ENCODE measurements around the gene SYNDIG1. TPM values are rescaled to one million over a fixed set of nuclear protein-coding genes. Genes with fewer than 3 reads are reported as not detected.

Gene SYNDIG1
- total RNA-seq, 1 donor: 2.2 TPM

DNA sequence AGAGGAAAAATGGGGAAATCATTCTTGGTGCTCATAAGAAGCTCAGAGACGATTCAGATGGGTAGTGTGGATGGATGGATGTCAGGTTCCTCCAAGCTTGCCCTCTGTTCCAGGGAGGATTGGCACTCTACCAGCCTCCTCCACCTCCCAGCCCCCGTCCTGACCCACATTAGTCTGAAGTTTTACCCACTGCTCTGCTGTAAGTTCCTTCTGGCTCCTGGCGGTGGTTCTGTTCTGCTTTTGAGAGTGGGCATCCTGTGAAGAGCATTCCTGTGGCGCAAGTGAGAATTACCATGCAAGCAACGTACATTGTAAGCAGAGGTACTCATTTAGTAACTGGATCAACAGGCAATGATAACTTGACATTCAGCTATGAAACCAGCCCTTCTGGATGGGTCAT, 103.4 kb downstream of the SYNDIG1 start:
- Histone ChIP-seq H3K4me2 (ENCODE audit: insufficient read depth, low read length) (no peak overlapping the region), H3K9me3 (ENCODE audit: low read depth, low read length) (no peaks in the 10 kb centered on the region), H3K79me2 (ENCODE audit: insufficient read depth, low read length) (no peaks in the 10 kb centered on the region), H2AFZ (ENCODE audit: low read length) (no peak overlapping the region), H3K4me1 (ENCODE audit: insufficient read depth, low read length) (no peaks in the 10 kb centered on the region), H4K20me1 (ENCODE audit: insufficient read depth, low read length) (no peaks in the 10 kb centered on the region), H3K36me3 (ENCODE audit: insufficient read depth, low read length) (no peaks in the 10 kb centered on the region), H3K4me3 (ENCODE audit: insufficient read depth, low read length) (no peak overlapping the region), H3K27me3 (ENCODE audit: insufficient read depth, low read length) (peaks cover 4% of the 10 kb centered on the region), H3K27ac (ENCODE audit: low read depth, low read length) (no peak overlapping the region)
- DNase-seq (ENCODE audit: insufficient read length, low spot score, missing footprints): no peak
- TF ChIP-seq, protein P1, sequence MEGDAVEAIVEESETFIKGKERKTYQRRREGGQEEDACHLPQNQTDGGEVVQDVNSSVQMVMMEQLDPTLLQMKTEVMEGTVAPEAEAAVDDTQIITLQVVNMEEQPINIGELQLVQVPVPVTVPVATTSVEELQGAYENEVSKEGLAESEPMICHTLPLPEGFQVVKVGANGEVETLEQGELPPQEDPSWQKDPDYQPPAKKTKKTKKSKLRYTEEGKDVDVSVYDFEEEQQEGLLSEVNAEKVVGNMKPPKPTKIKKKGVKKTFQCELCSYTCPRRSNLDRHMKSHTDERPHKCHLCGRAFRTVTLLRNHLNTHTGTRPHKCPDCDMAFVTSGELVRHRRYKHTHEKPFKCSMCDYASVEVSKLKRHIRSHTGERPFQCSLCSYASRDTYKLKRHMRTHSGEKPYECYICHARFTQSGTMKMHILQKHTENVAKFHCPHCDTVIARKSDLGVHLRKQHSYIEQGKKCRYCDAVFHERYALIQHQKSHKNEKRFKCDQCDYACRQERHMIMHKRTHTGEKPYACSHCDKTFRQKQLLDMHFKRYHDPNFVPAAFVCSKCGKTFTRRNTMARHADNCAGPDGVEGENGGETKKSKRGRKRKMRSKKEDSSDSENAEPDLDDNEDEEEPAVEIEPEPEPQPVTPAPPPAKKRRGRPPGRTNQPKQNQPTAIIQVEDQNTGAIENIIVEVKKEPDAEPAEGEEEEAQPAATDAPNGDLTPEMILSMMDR (IDR thresholded peaks at IDR 0.05; ENCODE audit: extremely low read depth, low read depth, low read length): no peak

DNA sequence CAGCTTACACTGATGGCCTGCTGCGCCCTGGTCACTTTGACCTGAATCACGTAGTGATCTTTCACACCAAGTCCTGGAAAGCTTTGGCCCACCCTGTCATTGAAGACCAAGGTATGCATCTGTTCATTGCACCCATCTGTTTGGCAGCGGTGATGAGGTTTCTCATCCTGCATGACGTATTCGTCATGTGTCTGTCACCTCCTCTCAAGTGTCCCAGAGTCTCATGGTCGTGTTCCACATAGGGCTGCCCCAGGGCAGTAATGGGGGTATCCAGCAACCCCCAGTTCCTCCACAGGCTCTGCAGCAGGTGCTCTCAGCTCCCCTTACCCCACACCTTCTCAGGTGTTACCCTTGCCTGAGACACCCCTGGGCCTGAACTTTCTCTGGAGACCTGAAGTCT, 104.1 kb downstream of the SYNDIG1 start:
- Histone ChIP-seq H3K4me1 (ENCODE audit: insufficient read depth, low read length) (no peaks in the 10 kb centered on the region), H3K36me3 (ENCODE audit: insufficient read depth, low read length) (no peaks in the 10 kb centered on the region), H3K27ac (ENCODE audit: low read depth, low read length) (no peak overlapping the region), H2AFZ (ENCODE audit: low read length) (no peak overlapping the region), H3K9me3 (ENCODE audit: low read depth, low read length) (no peaks in the 10 kb centered on the region), H3K79me2 (ENCODE audit: insufficient read depth, low read length) (no peaks in the 10 kb centered on the region), H3K4me2 (ENCODE audit: insufficient read depth, low read length) (no peak overlapping the region), H3K4me3 (ENCODE audit: insufficient read depth, low read length) (no peak overlapping the region), H3K27me3 (ENCODE audit: insufficient read depth, low read length) (no peaks in the 10 kb centered on the region), H4K20me1 (ENCODE audit: insufficient read depth, low read length) (no peaks in the 10 kb centered on the region)
- TF ChIP-seq, protein P1 (IDR thresholded peaks at IDR 0.05; ENCODE audit: extremely low read depth, low read depth, low read length): no peak
- no peak for DNase-seq (ENCODE audit: insufficient read length, low spot score, missing footprints)

- Histone ChIP-seq H4K20me1 (ENCODE audit: insufficient read depth, low read length) (no peaks in the 10 kb centered on the region), H3K9me3 (ENCODE audit: low read depth, low read length) (no peaks in the 10 kb centered on the region), H3K27me3 (ENCODE audit: insufficient read depth, low read length) (no peaks in the 10 kb centered on the region), H2AFZ (ENCODE audit: low read length) (no peak overlapping the region), H3K4me3 (ENCODE audit: insufficient read depth, low read length) (no peak overlapping the region), H3K4me2 (ENCODE audit: insufficient read depth, low read length) (no peak overlapping the region), H3K79me2 (ENCODE audit: insufficient read depth, low read length) (no peaks in the 10 kb centered on the region), H3K4me1 (ENCODE audit: insufficient read depth, low read length) (no peaks in the 10 kb centered on the region), H3K27ac (ENCODE audit: low read depth, low read length) (no peak overlapping the region), H3K36me3 (ENCODE audit: insufficient read depth, low read length) (no peaks in the 10 kb centered on the region)
- TF ChIP-seq, protein P1 (IDR thresholded peaks at IDR 0.05; ENCODE audit: extremely low read depth, low read depth, low read length): no peak
- DNase-seq (ENCODE audit: insufficient read length, low spot score, missing footprints): no peak
Observed at GRCh38 chr20:24574307-24574706, 104.9 kb downstream of the SYNDIG1 start.

DNA sequence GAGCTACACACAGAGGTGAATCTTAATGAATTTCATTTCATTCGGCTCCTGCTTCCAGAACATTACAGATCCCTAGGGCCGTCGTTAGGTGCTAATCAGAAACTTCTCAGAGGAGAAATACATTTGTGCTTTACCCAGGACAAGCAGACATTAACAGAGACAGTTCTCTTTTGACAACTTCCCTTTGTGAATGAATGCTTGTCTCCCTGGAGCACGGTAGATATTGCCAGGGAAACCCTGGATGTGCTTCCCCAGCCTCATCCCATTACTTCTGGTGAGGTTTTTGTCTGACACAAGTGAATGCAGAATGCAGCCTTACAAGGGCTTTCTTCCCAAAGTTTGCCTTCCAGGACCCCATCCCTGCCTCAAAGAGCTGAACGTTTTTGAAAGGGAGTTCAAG, 105.4 kb downstream of the SYNDIG1 start:
- no peak overlapping the region for H3K4me3 ChIP-seq (ENCODE audit: insufficient read depth, low read length)

More for the DNA sequence above, 105.4 kb downstream of the SYNDIG1 start:
- no peaks in the 10 kb centered on the region for H3K27me3 ChIP-seq (ENCODE audit: insufficient read depth, low read length)
- no peak overlapping the region for H3K27ac ChIP-seq (ENCODE audit: low read depth, low read length)
- no peak overlapping the region for H3K4me2 ChIP-seq (ENCODE audit: insufficient read depth, low read length)
- H3K79me2 ChIP-seq (ENCODE audit: insufficient read depth, low read length): no peaks in the 10 kb centered on the region
- no peaks in the 10 kb centered on the region for H4K20me1 ChIP-seq (ENCODE audit: insufficient read depth, low read length)
- H3K9me3 ChIP-seq (ENCODE audit: low read depth, low read length): no peaks in the 10 kb centered on the region
- DNase-seq (ENCODE audit: insufficient read length, low spot score, missing footprints): no peak
- TF ChIP-seq, protein P1 (IDR thresholded peaks at IDR 0.05; ENCODE audit: extremely low read depth, low read depth, low read length): no peak
- no peak overlapping the region for H2AFZ ChIP-seq (ENCODE audit: low read length)
- no peaks in the 10 kb centered on the region for H3K36me3 ChIP-seq (ENCODE audit: insufficient read depth, low read length)
- no peaks in the 10 kb centered on the region for H3K4me1 ChIP-seq (ENCODE audit: insufficient read depth, low read length)
